HG02623 (cell line): ENCODE results near the gene ARRDC5.
"Not testable (repeated sequence)": the region's sequence is repeated elsewhere in the genome, so short reads cannot be mapped to it uniquely, and the experiment has no call there.

ENCODE experiments used
- ATAC-seq: cut with Tn5 transposase; IDR thresholded peaks from one replicate; pipeline ENCODE4 v1.9.1; 2021; ENCODE audit warnings: moderate library complexity; ENCODE audit not compliant: unreplicated experiment

Gene ARRDC5

DNA sequence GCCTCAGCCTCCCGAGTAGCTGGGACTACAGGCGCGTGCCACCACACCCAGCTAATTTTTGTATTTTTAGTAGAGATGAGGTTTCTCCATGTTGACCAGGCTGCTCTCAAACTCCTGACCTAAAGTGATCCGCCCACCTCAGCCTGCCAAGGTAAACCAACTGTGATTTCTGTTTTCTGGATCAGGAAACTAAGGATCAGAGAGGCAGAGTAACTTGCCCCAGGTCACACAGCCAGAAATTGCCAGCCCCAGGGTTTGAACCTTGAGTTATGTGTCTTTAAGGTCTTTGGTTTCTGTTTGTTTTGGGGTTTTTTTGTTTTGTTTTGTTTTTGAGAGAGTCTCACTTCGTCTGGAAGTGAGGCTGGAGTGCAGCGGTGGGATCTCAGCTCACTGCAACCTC lies 31.0 kb downstream of the ARRDC5 start:
- no peak for ATAC-seq

DNA sequence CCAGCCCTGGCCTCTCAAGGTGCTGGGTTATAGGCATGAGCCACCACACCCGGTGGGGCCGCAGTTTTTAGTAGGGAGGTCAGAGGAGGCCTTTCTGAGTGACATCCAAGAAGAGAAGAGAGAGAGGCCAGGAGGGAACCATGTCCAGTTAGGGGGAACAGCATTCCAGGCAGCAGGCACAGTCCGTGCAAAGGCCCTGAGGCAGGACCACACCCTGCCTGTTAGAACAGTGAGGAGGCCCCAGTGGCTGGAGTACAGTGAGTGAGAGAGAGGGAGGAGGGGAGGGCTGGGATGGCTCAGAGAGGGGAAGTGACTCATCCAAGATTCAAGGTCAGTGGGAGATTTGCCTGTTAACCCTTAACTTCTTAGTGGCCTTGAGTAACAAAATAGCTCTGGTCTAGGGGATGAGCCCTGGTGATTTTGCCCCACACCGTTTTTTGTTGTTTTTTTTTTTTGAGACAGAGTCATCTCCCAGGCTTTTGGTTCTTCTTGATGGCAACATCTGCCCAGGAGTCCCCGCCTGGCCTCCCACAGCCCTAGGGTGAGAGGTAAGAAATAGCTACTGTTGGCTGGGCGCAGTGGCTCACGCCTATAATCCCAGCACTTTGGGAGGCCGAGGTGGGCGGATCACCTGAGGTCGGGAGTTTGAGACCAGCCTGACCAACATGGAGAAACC lies 32.5 kb downstream of the ARRDC5 start:
- no peak for ATAC-seq

DNA sequence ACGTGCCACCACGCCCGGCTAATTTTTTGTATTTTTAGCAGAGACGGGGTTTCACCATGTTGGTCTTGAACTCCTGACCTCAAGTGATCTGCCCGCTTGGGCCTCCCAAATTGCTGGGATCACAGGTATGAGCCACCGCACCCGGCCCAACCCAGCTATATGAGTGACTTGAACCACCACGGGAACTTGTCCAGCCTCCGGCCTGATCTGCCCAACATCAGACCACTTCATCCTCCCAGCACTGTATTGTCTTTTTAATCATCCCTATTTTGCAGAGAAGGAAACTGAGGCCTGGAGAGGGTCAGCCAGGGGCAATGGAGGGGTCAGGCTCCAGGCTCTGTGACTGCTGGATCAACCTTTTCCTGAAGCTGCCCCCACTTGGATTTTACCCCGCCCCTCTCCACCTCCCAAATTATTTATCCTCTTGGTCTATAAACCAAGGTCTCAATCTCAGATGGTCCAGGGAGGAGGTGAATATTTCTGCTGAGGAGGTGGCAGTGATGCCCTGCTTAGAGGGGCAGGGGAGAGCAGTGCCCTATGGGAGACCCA lies 34.3 kb downstream of the ARRDC5 start:
- ATAC-seq: no peak

DNA sequence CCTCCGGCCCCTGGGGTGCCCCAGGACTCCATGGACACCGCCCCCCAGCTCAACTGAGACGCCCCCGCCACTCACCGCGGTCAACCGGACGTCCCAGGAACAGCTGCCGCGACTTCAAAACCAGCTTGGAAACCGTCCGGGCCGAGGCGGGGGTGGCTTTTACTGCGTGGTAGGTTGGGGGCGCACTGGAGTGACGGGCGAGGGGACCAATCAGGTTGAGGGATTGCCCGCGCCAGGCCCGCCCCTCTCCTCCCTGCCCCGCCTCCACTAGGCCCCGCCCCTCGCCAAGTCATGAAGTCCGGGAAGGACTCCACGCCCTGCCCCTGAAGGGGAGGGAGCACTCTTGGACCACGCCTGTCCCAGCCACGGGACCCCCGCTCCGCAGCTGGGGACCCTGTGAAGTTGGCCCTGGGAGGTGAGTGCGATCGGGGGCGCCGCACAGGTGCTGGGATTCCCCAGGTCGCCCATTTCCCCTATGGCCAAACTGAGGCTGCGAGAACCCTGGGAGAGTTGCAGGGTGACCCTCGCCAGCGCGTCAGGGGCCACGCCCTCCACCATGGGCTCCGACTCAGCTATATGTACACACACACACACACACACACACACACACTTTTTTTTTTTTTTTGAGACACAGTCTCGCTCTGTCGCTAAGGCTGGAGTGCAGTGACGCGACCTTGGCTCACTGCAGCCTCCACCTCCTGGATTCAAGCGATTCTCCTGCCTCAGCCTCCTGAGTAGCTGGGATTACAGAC lies 35.0 kb downstream of the ARRDC5 start, which contains the start of gene PLIN3:
Gene PLIN3 (minus strand): TSS at position 134 of the 752 bp plus-strand sequence. CDS start 6,273 bp downstream, outside the sequence.
- ATAC-seq: peak; percentile 70

DNA sequence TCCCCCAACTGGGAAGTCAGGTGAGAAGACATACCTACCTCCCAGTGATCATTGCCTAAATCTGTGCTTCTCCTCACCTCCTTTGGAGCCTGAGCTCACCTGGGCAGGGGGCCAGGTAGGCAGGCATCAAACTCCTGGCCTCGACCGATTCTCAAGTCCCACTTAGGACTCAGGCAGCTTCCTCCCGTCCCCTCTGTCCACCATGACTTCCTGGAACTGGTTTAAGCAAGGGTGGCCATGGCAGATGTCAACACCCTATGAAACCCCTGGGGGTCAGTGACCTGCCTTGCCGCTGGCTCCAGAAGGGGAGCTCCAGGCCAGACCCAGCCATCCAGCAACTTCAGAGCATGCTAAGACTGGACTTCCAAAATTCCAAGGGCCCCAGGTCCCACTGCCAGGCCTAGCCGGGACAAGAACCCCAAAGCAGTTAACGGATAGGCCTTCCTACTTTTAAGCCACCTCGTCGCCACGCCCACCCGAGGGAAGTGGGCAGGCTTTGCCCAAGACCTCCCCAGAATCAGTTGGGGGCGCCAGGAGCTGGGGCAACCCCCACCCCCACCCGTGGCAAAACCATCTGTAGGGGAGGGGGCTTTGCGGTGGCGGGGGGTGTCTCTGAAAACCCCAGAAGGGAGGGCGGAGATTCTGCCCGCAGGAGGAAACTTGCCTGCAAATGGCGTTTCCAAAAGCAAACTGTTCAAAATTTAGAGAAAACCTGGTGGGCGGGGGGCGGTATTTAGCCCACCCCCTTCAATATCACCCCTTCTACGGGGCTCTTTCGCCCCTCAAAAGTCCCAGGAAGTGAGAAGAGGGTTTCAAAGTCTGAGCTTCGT lies 35.9 kb downstream of the ARRDC5 start:
- no peak for ATAC-seq

DNA sequence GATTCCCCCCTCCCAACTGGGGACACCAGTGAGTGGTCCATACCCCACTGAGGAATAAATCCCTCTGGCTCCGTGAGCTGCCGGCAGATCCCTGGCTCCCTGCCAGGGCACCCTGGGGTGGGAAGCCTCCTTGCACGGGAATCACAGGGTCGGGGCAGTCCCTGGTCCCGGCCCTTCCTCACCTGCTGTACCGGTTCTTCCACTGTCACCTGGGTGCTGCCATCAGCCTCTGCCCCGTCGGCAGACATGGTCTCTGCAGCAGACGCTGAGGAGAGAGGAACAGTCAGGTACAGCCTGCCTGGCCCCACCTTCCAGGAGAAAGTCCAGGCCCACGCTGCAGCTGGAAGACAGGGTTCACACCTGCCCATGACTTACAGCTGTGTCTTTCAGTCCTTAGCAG lies 41.5 kb downstream of the ARRDC5 start:
- no peak for ATAC-seq

DNA sequence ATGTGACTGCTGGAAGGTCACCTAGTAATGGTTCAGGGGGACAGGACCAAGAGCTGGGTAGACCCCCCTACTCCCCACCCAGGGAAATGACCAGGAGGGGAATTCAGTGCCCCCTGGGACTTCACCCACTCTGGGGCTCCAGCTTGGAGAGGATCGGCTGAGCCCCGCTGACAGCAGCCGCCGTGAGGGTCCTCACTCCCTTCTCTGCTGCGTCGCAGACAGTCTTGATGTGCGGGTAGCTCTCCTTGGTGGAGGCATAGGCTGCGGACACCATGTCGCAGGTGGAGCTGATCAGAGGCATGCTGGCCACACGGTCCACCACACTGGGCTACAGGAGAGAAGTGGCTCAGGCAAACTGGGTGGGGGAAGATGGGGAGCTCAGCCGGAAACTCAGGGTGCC lies 43.0 kb downstream of the ARRDC5 start:
- ATAC-seq: no peak

DNA sequence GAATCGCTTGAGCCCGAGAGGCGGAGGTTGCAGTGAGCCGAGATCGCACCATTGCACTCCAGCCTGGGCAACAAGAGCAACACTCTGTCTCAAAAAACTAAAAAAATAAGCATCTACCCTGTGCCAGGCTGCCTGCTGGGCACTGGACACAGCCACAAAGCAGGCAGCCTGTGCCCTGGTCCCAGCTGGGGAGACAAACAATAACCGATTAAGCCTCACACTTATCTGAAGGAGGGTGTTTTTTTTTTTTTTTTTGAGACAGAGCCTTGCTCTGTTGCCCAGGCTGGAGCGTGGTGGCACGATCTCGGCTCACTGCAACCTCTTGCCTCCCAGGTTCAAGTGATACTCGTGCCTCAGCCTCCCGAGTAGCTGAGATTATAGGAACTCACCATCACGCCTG lies 46.2 kb downstream of the ARRDC5 start:
- ATAC-seq: not testable (repeated sequence)

DNA sequence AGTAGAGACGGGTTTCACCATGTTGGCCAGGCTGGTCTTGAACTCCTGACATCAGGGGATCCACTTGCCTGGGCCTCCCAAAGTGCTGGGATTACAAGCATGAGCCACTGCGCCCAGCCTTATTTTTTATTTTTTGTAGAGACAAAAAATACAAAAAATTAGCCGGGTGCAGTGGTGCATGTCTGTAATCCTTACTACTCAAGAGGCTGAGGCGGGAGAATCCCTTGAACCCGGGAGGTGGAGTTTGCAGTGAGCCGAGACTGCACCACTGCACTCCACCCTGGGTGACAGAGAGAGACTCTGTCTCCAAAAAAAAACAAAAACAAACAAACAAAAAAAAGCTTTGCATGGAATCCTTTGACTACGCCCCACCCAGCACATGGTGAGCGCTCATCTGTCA lies 49.2 kb downstream of the ARRDC5 start:
- ATAC-seq: not testable (repeated sequence)

DNA sequence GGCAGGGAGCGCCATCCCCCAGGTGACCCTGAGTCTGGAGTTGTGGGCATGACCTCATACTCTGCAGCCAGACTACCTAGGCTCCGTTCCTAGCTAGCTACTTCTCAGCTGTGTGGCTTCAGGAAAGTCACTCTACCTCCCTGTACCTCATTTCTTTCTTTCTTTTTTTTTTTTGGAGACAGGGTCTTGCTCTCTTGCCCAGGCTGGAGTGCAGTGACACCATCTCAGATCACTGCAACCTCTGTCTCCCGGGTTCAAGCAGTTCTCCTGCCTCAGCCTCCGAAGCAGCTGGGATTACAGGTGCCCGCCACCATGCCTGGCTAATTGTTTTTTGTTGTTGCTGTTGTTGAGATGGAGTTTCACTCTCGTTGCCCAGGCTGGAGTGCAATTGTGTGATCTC lies 50.2 kb downstream of the ARRDC5 start:
- ATAC-seq: no peak

DNA sequence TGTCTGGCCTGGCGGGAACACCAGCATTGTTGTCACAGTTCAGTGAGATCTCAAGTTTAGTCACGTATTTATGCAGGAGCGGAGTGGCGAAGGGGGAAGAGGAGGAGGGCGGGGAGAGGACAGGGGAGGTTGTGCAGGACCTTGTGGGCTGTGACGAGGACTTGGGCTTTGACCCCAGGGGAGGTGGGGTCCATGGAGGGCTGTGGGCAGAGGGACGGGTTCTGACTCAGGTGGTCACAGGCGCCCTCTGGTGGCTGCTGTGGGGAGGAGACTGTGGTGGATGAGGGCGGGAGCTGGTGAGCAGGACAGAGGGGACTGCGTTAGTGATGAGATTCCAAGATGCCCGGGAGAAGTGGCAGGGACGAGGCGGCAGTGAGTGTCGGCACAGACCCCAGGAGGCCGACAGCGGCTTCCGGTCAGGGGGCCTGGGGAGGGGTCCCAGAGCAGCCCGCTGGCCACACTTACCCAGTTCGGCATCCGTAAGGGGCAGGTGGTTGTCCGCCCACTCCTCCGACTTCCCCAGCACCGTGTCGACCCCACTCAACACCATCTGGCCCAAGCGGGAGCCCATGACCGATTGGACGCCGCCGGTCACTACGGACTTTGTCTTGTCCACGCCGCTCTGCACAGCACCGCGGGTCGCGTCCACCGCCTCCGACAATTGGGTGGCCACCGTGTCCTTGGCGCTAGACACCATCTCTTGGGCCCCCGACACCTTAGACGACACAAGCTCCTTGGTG lies 51.0 kb downstream of the ARRDC5 start:
- ATAC-seq: no peak

DNA sequence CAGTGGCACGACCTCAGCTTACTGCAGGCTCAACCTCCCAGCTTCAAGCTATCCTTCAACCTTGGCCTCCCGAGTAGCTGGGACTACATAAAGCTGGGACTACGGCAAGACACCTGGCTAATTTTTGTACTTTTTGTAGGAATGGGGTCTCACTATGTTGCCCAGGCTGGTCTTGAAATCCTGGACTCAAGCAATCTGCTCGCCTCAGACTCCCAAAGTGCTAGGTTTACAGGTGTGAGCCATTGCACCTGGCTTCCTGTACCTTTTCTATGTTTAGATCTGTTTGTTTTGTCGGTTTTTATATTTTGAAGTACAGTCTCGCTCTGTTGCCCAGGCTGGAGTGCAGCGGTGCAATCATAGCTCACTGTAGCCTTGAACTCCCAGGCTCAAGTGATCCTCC lies 53.7 kb downstream of the ARRDC5 start:
- no peak for ATAC-seq

DNA sequence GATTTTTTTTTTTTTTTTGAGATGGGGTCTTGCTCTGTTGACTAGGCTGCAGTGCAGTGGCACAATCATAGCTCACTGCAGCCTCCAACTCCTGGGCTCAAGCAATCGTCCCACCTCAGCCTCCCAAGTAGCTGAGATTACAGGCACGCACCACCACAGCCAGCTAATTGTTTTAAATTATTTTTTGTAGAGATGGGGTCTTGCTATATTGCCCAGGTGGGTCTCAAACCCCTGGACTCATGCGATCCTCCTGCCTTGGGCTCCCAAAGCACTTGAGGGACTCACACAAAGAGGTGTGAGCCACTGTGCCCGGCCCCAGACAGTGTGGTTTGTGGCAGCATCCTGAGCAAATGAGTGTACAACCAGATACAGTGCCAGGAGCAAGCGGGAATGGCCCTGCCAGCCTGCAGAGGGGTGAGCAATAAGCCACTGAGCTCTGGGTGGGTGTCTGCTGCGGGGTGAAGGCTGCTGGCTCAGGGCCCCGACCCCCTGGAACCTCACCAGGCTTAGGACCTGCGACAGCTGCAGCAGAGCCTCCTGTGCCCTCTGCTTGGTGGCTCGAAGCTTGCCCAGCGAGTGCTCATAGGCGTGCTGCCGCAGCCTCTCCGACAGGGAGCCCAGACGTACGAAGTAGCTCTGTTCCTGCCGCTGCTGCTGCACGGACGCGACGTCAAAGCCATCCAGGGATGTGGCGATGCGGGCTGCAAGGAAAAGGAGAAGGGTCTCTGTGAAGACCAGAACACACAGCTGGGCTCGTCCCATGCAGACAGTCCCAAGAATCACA lies 55.3 kb downstream of the ARRDC5 start:
- ATAC-seq: no peak

DNA sequence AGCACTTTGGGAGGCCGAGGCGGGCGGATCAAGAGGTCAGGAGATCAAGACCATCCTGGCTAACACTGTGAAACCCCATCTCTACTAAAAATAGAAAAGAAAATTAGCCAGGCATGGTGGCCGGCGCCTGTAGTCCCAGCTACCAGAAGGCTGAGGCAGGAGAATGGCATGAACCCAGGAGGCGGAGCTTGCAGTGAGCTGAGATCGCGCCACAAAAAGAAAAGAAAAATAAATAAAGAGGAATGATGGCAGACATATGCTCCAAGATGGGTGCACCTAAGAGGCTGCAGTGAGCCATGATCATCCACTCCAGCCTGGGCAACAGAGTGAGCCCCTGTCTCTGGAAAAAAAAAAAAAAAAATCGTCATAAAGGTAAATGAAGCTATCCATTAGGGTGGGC lies 56.7 kb downstream of the ARRDC5 start:
- not testable (repeated sequence) for ATAC-seq

DNA sequence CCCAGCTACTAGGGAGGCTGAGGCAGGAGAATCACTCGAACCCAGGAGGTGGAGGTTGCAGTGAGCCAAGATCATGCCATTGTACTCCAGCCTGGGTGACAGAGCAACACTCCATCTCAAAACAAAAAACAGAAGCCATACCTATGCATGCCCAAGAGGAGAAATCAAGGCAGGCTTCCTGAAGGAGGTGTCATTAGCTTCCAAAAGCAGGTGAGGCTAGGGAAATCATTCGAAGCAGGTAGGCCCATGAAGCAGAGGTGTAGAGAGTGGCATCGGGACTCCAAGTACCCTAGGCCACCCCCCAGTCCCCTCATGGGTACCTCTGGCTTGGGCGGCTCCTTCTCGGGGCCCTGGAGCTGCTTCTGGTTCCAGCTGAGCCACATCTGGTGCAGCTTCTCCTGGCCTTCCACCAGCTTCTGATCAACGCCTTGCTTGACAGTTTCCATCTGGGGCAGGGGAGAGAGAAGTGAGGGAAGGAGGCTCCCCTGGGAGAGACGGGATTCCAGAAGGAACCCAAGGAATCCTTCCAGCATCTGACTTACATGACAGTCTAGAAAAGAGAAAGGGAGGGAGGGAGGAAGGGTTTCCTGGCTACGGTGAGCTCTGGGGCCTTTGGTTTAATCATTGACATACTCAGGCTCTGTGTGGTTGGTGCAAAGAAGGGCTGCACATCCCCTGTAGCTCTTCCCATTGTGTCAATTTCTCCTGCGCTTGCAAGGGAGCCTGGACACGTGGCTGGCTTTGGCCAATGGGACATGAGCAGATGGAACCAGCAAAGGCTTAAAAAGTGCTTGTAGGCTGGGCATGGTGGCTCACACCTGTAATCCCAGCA lies 58.1 kb downstream of the ARRDC5 start:
- no peak for ATAC-seq

DNA sequence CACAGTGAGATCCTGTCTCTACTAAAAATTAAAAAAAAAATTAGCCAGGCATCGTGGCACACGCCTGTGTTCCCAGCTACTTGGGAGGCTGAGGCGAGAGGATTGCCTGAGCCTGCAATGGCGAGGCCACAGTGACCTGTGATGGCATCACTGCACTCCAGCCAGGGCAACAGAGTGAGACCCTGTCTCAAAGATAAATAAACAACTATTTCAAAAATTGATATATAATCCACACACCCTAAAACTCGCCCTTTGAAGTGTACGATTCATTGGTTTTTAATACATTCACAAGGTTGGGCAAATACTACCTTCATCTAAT lies 59.1 kb downstream of the ARRDC5 start:
- no peak for ATAC-seq
